B cell (primary cell): ENCODE data around the gene PKD2L2.

Experiments used
- EZH2 ChIP-seq: IDR thresholded peaks from 2 replicates; pipeline ENCODE4 v1.6.1; 2012; ENCODE audit warnings: borderline replicate concordance, low read depth, mild to moderate bottlenecking, moderate library complexity, low read length; ENCODE audit not compliant: insufficient read depth, poor library complexity, severe bottlenecking
- TF ChIP-seq, protein P1 (sequence below): fragments of 200-600 bp; IDR thresholded peaks from one replicate; pipeline ENCODE4 v1.8.0; 2022; ENCODE audit warnings: antibody characterized with exemption, mild to moderate bottlenecking

- TF ChIP-seq, protein P1, sequence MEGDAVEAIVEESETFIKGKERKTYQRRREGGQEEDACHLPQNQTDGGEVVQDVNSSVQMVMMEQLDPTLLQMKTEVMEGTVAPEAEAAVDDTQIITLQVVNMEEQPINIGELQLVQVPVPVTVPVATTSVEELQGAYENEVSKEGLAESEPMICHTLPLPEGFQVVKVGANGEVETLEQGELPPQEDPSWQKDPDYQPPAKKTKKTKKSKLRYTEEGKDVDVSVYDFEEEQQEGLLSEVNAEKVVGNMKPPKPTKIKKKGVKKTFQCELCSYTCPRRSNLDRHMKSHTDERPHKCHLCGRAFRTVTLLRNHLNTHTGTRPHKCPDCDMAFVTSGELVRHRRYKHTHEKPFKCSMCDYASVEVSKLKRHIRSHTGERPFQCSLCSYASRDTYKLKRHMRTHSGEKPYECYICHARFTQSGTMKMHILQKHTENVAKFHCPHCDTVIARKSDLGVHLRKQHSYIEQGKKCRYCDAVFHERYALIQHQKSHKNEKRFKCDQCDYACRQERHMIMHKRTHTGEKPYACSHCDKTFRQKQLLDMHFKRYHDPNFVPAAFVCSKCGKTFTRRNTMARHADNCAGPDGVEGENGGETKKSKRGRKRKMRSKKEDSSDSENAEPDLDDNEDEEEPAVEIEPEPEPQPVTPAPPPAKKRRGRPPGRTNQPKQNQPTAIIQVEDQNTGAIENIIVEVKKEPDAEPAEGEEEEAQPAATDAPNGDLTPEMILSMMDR = no peak
- TF ChIP-seq EZH2 = no peak
Measured at GRCh38 chr5:137916923-137917322, 27.7 kb downstream of the PKD2L2 start.
